Calu3 (cell line): ENCODE measurements around the gene CLBA1. TPM values are rescaled to one million over a fixed set of nuclear protein-coding genes. Genes with fewer than 3 reads are reported as not detected.
"Not testable (repeated sequence)": the region's sequence is repeated elsewhere in the genome, so short reads cannot be mapped to it uniquely, and the experiment has no call there.

Source experiments
- BruUV-seq: library from RNA; stranded (reverse); fragments of 400-500 nt; replicated peaks from 2 replicates; lab custom pipeline; 2021; lab: Mats Ljungman, UMichigan
- CTCF ChIA-PET: fragments of 300-600 bp; sonication (Branson Sonifier 250); formaldehyde crosslinking; loops from one replicate; lab custom pipeline; 2022; ENCODE audit warnings: antibody characterized with exemption; lab: Charles Lee
- DNase-seq: peaks from one replicate; pipeline ENCODE4 v3.0.0; 2022
- H3K27ac Mint-ChIP-seq: one replicate; pipeline ENCODE4 v1.8.0; 2022; ENCODE audit warnings: mixed read lengths; ENCODE audit not compliant: unreplicated experiment
- H3K27me3 Mint-ChIP-seq: one replicate; pipeline ENCODE4 v1.8.0; 2022; ENCODE audit warnings: mixed read lengths; ENCODE audit not compliant: unreplicated experiment
- H3K36me3 Mint-ChIP-seq: one replicate; pipeline ENCODE4 v1.8.0; 2022; ENCODE audit warnings: mild to moderate bottlenecking, moderate library complexity, mixed read lengths; ENCODE audit not compliant: insufficient read depth, unreplicated experiment
- H3K4me1 Mint-ChIP-seq: one replicate; pipeline ENCODE4 v1.8.0; 2022; ENCODE audit warnings: mild to moderate bottlenecking, low read depth, mixed read lengths; ENCODE audit not compliant: unreplicated experiment
- H3K4me3 Mint-ChIP-seq: one replicate; pipeline ENCODE4 v1.8.0; 2022; ENCODE audit warnings: mild to moderate bottlenecking, low read depth, moderate library complexity, mixed read lengths; ENCODE audit not compliant: unreplicated experiment
- H3K9me3 Mint-ChIP-seq: one replicate; pipeline ENCODE4 v1.8.0; 2022; ENCODE audit warnings: low read depth, mixed read lengths; ENCODE audit not compliant: unreplicated experiment
- intact Hi-C: fragments of 100-400 bp; cut with micrococcal nuclease; formaldehyde crosslinking; loops from one replicate; pipeline ENCODE4 v1.10.0; 2022; ENCODE audit not compliant: unreplicated experiment
- total RNA-seq: library from RNA; stranded (reverse); gene quantifications from 2 replicates; pipeline ENCODE4 v1.2.3, GENCODE V29; 2022
- TF ChIP-seq, protein P1 (sequence below): fragments of 200-600 bp; IDR thresholded peaks from one replicate; pipeline ENCODE4 v1.8.0; 2022; ENCODE audit warnings: antibody characterized with exemption; ENCODE audit not compliant: unreplicated experiment

CLBA1 gene
- total RNA-seq, 1 experiment from 2014 or later = 12.8 TPM

- H3K27ac Mint-ChIP-seq, H3K9me3 Mint-ChIP-seq, CTCF ChIA-PET, BruUV-seq, H3K27me3 Mint-ChIP-seq, H3K4me1 Mint-ChIP-seq, intact Hi-C loops, DNase-seq, H3K4me3 Mint-ChIP-seq: not testable (repeated sequence)
- peaks cover 19% of the 10 kb centered on the region for H3K36me3 Mint-ChIP-seq
Measured at GRCh38 chr14:104945986-104946965, 39.3 kb upstream of the CLBA1 start.

DNA sequence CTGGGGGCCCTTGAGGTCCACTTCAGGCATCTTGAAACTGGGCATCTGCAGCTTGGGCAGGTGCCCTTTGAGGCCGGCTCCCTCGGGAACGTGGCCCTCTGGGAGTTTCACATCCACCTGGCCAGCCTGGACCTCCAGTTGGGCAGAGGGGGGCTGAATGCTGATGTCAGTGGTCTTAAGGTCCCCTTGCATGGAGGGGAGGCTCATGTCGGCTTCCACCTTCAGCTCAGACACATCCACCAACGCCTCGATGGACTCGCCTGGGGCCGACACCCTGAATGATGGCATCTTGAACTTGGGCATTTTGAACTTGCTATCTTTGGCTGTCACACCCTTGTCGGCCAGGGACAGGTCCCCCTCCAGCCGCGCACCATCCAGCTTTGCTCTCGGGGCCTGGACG is 38.4 kb upstream of the CLBA1 start:
- intact Hi-C loops, H3K4me3 Mint-ChIP-seq, H3K27ac Mint-ChIP-seq, BruUV-seq, H3K4me1 Mint-ChIP-seq, CTCF ChIA-PET, H3K27me3 Mint-ChIP-seq, H3K9me3 Mint-ChIP-seq, DNase-seq: not testable (repeated sequence)
- H3K36me3 Mint-ChIP-seq = peaks cover 23% of the 10 kb centered on the region

DNA sequence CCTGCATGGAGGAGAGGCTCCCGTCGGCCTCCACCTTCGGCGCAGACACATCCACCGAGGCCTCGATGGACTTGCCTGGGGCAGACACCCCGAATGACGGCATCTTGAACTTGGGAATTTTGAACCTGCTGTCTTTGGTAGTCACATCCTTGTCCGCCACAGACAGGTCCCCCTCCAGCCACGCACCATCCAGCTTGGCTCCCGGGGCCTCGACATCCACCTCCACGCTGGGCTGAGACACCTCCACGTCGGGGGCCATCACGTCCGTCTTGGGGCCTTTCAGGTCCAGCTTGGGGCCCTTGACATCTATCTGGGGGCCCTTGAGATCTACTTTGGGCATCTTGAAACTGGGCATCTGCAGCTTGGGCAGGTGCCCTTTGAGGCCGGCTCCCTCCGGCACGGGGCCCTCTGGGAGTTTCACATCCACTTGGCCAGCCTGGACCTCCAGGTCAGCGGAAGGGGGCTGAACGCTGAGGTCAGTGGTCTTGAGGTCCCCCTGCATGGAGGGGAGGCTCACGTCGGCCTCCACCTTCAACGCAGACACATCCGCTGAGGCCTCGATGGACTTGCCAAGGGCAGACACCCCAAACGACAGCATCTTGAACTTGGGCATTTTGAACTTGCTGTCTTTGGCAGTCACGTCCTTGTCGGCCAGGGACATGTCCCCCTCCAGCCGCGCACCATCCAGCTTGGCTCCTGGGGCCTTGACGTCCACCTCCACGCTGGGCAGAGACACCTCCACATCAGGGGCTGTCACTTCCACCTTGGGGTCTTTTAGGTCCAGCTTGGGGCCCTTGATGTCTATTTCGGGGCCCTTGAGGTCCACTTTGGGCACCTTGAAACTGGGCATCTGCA is 37.5 kb upstream of the CLBA1 start:
- intact Hi-C loops, H3K4me1 Mint-ChIP-seq, DNase-seq, H3K9me3 Mint-ChIP-seq, H3K27me3 Mint-ChIP-seq, BruUV-seq, H3K4me3 Mint-ChIP-seq, H3K27ac Mint-ChIP-seq, CTCF ChIA-PET: not testable (repeated sequence)
- H3K36me3 Mint-ChIP-seq = peaks cover 26% of the 10 kb centered on the region

GRCh38 chr14:104948736-104949031 is 36.9 kb upstream of the CLBA1 start:
- TF ChIP-seq, protein P1, sequence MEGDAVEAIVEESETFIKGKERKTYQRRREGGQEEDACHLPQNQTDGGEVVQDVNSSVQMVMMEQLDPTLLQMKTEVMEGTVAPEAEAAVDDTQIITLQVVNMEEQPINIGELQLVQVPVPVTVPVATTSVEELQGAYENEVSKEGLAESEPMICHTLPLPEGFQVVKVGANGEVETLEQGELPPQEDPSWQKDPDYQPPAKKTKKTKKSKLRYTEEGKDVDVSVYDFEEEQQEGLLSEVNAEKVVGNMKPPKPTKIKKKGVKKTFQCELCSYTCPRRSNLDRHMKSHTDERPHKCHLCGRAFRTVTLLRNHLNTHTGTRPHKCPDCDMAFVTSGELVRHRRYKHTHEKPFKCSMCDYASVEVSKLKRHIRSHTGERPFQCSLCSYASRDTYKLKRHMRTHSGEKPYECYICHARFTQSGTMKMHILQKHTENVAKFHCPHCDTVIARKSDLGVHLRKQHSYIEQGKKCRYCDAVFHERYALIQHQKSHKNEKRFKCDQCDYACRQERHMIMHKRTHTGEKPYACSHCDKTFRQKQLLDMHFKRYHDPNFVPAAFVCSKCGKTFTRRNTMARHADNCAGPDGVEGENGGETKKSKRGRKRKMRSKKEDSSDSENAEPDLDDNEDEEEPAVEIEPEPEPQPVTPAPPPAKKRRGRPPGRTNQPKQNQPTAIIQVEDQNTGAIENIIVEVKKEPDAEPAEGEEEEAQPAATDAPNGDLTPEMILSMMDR = no peak
- Mint-ChIP-seq H3K9me3 (peaks cover 4% of the 10 kb centered on the region), H3K27ac (no peak overlapping the region), H3K4me1 (no peaks in the 10 kb centered on the region), H3K27me3 (no peaks in the 10 kb centered on the region), H3K4me3 (no peak overlapping the region), H3K36me3 (peaks cover 27% of the 10 kb centered on the region)
- no peak for DNase-seq
- CTCF ChIA-PET = no interaction called here
- intact Hi-C loops = no loop called here
- no TSS peak for BruUV-seq

DNA sequence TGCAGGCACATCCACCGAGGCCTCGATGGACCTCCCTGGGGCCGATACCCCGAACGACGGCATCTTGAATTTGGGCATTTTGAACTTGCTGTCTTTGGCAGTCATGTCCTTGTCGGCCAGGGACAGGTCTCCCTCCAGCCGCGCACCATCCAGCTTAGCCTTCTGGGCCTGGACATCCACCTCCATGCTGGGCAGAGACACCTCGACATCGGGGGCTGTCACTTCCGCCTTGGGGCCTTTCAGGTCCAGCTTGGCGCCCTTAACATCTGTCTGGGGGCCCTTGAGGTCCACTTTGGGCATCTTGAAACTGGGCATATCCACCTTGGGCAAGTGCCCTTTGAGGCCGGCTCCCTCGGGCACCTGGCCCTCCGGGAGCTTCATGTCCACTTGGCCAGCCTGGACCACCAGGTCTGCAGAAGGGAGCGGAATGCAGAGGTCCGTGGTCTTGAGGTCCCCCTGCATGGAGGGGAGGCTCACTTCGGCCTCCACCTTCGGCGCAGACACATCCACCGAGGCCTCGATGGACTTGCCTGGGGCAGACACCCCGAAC is 36.1 kb upstream of the CLBA1 start:
- H3K9me3 Mint-ChIP-seq, DNase-seq, H3K27me3 Mint-ChIP-seq, H3K27ac Mint-ChIP-seq, intact Hi-C loops, CTCF ChIA-PET, BruUV-seq, H3K4me1 Mint-ChIP-seq, H3K4me3 Mint-ChIP-seq: not testable (repeated sequence)
- H3K36me3 Mint-ChIP-seq = peaks cover 24% of the 10 kb centered on the region

- TF ChIP-seq, protein P1 = no peak
- Mint-ChIP-seq H3K9me3 (peaks cover 6% of the 10 kb centered on the region), H3K27ac (no peak overlapping the region), H3K36me3 (peaks cover 24% of the 10 kb centered on the region), H3K27me3 (no peaks in the 10 kb centered on the region), H3K4me1 (no peaks in the 10 kb centered on the region), H3K4me3 (no peak overlapping the region)
- BruUV-seq = no TSS peak
- no peak for DNase-seq
- intact Hi-C loops = no loop called here
- CTCF ChIA-PET = no interaction called here
Measured at GRCh38 chr14:104950021-104950420, 35.6 kb upstream of the CLBA1 start.

DNA sequence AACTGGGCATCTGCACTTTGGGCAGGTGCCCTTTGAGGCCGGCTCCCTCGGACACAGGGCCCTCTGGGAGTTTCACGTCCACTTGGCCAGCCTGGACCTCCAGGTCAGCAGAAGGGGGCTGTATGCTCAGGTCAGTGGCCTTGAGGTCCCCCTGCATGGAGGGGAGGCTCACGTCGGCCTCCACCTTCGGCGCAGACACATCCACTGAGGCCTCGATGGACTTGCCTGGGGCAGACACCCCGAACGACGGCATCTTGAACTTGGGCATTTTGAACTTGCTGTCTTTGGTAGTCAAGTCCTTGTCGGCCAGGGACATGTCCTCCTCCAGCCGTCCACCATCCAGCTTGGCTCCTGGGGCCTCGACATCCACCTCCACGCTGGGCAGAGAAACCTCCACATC is 34.9 kb upstream of the CLBA1 start:
- H3K9me3 Mint-ChIP-seq, H3K4me1 Mint-ChIP-seq, BruUV-seq, H3K27ac Mint-ChIP-seq, CTCF ChIA-PET, H3K27me3 Mint-ChIP-seq, DNase-seq, intact Hi-C loops, H3K4me3 Mint-ChIP-seq: not testable (repeated sequence)
- H3K36me3 Mint-ChIP-seq = peaks cover 24% of the 10 kb centered on the region
